IMR-90 (cell line): Measurements from ENCODE around the gene CLEC4G. TPM values are rescaled to one million over a fixed set of nuclear protein-coding genes. Genes with fewer than 3 reads are reported as not detected.

Experiments used
- ATAC-seq: fragments of 200-7000 bp; cut with Tn5 transposase; 2 replicates; pipeline ENCODE4 v1.9.1; 2020; ENCODE audit warnings: low read depth, mild to moderate bottlenecking, moderate library complexity
- BruUV-seq: library from RNA; stranded (reverse); fragments of 400-500 nt; replicated peaks from 2 replicates; lab custom pipeline; 2021; lab: Mats Ljungman, UMichigan
- CTCF ChIA-PET: fragments of 300-600 bp; formaldehyde crosslinking; extraction: SDS; loops from one replicate; lab custom pipeline; 2021; ENCODE audit warnings: antibody characterized with exemption; lab: Yijun Ruan, JAX
- POLR2A ChIA-PET: fragments of 300-600 bp; sonication (Branson Sonifier 250); formaldehyde crosslinking; loops from one replicate; lab custom pipeline; 2022; ENCODE audit warnings: antibody characterized with exemption; ENCODE audit not compliant: unreplicated experiment; lab: Charles Lee
- DNase-seq: peaks from one replicate; pipeline ENCODE4 v3.0.0; 2013
- H2AFZ ChIP-seq: replicated peaks from 2 replicates; pipeline ENCODE3; 2013; ENCODE audit warnings: low read length, mild to moderate bottlenecking; ENCODE audit not compliant: poor library complexity
- H2AK5ac ChIP-seq: 2 replicates; pipeline ENCODE4 v1.6.1; 2013; ENCODE audit warnings: low read depth, low read length, inconsistent platforms
- H2AK9ac ChIP-seq: replicated peaks from 2 replicates; pipeline ENCODE3; 2013; ENCODE audit warnings: mild to moderate bottlenecking, low read depth, low read length, moderate library complexity; ENCODE audit not compliant: poor library complexity
- H2BK120ac ChIP-seq: 2 replicates; pipeline ENCODE4 v1.6.1; 2013; ENCODE audit warnings: low read depth, low read length, inconsistent platforms
- H2BK15ac ChIP-seq: 3 replicates; pipeline ENCODE4 v1.6.1; 2013; ENCODE audit warnings: low read depth, low read length, inconsistent platforms
- H2BK20ac ChIP-seq: 2 replicates; pipeline ENCODE4 v1.6.1; 2013; ENCODE audit warnings: low read depth, mild to moderate bottlenecking, inconsistent platforms, low read length, moderate library complexity
- H2BK5ac ChIP-seq: 2 replicates; pipeline ENCODE4 v1.6.1; 2013; ENCODE audit warnings: mild to moderate bottlenecking, low read depth, low read length, inconsistent platforms; ENCODE audit not compliant: poor library complexity, severe bottlenecking
- H3K14ac ChIP-seq: replicated peaks from 2 replicates; pipeline ENCODE4 v1.6.1; 2013; ENCODE audit warnings: low read depth, low read length, inconsistent platforms
- H3K18ac ChIP-seq: 2 replicates; pipeline ENCODE4 v1.6.1; 2013; ENCODE audit warnings: low read depth, low read length, control low read depth
- H3K23ac ChIP-seq: 2 replicates; pipeline ENCODE4 v1.6.1; 2013; ENCODE audit warnings: low read depth, low read length, inconsistent platforms
- H3K27ac ChIP-seq: 2 replicates; pipeline ENCODE4 v1.5.1; 2013; ENCODE audit warnings: mild to moderate bottlenecking, control low read depth, low read length; ENCODE audit not compliant: insufficient read depth
- H3K27me3 ChIP-seq: 2 replicates; pipeline ENCODE4 v1.6.1; 2013; ENCODE audit warnings: low read length; ENCODE audit not compliant: control insufficient read depth, insufficient read depth
- H3K36me3 ChIP-seq: 2 replicates; pipeline ENCODE4 v1.6.1; 2013; ENCODE audit warnings: low read length, mixed read lengths; ENCODE audit not compliant: control insufficient read depth, insufficient read depth
- H3K4ac ChIP-seq: 2 replicates; pipeline ENCODE4 v1.6.1; 2013; ENCODE audit warnings: low read depth, low read length, inconsistent platforms
- H3K4me1 ChIP-seq: 2 replicates; pipeline ENCODE4 v1.6.1; 2013; ENCODE audit warnings: low read length, mixed read lengths; ENCODE audit not compliant: control insufficient read depth, insufficient read depth
- H3K4me2 ChIP-seq: 2 replicates; pipeline ENCODE4 v1.6.1; 2013; ENCODE audit warnings: low read depth, mild to moderate bottlenecking, control low read depth, low read length, moderate library complexity
- H3K4me3 ChIP-seq: 2 replicates; pipeline ENCODE4 v1.5.1; 2013; ENCODE audit warnings: low read depth, mild to moderate bottlenecking, control low read depth, low read length, moderate library complexity; ENCODE audit not compliant: insufficient read depth
- H3K56ac ChIP-seq: 2 replicates; pipeline ENCODE4 v1.6.1; 2013; ENCODE audit warnings: low read length, inconsistent platforms; ENCODE audit not compliant: insufficient read depth; ENCODE audit errors: extremely low read depth
- H3K79me1 ChIP-seq, 2 experiments: 2 replicates each; pipeline ENCODE4 v1.6.1; 2013; ENCODE audit warnings: low read length in 2 of 2, inconsistent platforms in 1 of 2, low read depth in 1 of 2
- H3K9ac ChIP-seq: 2 replicates; pipeline ENCODE4 v1.6.1; 2013; ENCODE audit warnings: low read depth, low read length, control low read depth
- H3K9me1 ChIP-seq: 2 replicates; pipeline ENCODE4 v1.6.1; 2013; ENCODE audit warnings: low read length, inconsistent platforms; ENCODE audit not compliant: insufficient read depth
- H3K9me3 ChIP-seq: 2 replicates; pipeline ENCODE4 v1.6.1; 2013; ENCODE audit warnings: low read length; ENCODE audit not compliant: control insufficient read depth, insufficient read depth
- H4K20me1 ChIP-seq: 2 replicates; pipeline ENCODE4 v1.6.1; 2013; ENCODE audit warnings: low read length, inconsistent platforms; ENCODE audit not compliant: insufficient read depth
- H4K5ac ChIP-seq: 2 replicates; pipeline ENCODE4 v1.6.1; 2013; ENCODE audit warnings: mild to moderate bottlenecking, low read depth, low read length, control low read depth
- H4K8ac ChIP-seq, 2 experiments: 2 replicates each; pipeline ENCODE4 v1.6.1; 2013; ENCODE audit warnings: low read depth in 2 of 2, low read length in 2 of 2, control low read depth in 1 of 2, inconsistent platforms in 1 of 2
- H4K91ac ChIP-seq: 2 replicates; pipeline ENCODE4 v1.6.1; 2013; ENCODE audit warnings: low read depth, low read length, inconsistent platforms; ENCODE audit not compliant: insufficient read depth
- CEBPB ChIP-seq: IDR thresholded peaks from 2 replicates; pipeline ENCODE4 v1.6.1; 2012; ENCODE audit warnings: low read depth, low read length, improper control_type of control experiment
- CTCF ChIP-seq: conservative IDR thresholded peaks from 2 replicates; pipeline ENCODE4 v1.5.1; 2012; ENCODE audit warnings: mild to moderate bottlenecking, low read depth, low read length, improper control_type of control experiment
- ELK1 ChIP-seq: fragments of 150-350 bp; IDR thresholded peaks from 2 replicates; pipeline ENCODE4 v1.6.1; 2016; ENCODE audit warnings: low read depth, mild to moderate bottlenecking, low read length, moderate library complexity, borderline replicate concordance
- FOS ChIP-seq: fragments of 150-350 bp; IDR thresholded peaks from 2 replicates; pipeline ENCODE4 v1.6.1; 2016; ENCODE audit warnings: low read depth, low read length
- MAFK ChIP-seq: IDR thresholded peaks from 2 replicates; pipeline ENCODE4 v1.6.1; 2012; ENCODE audit warnings: low read depth, low read length, improper control_type of control experiment
- MAZ ChIP-seq: IDR thresholded peaks from 2 replicates; pipeline ENCODE4 v1.6.1; 2012; ENCODE audit warnings: low read depth, mild to moderate bottlenecking, low read length, improper control_type of control experiment, moderate library complexity, borderline replicate concordance
- MXI1 ChIP-seq: IDR thresholded peaks from 2 replicates; pipeline ENCODE4 v1.6.1; 2012; ENCODE audit warnings: low read depth, mild to moderate bottlenecking, low read length, moderate library complexity, borderline replicate concordance
- NFE2L2 ChIP-seq: fragments of 150-350 bp; IDR thresholded peaks from 2 replicates; pipeline ENCODE4 v1.6.1; 2016; ENCODE audit warnings: low read depth, mild to moderate bottlenecking, low read length
- POLR2A ChIP-seq: IDR thresholded peaks from 2 replicates; pipeline ENCODE4 v1.6.1; 2012; ENCODE audit warnings: mild to moderate bottlenecking, low read depth, low read length
- RAD21 ChIP-seq: IDR thresholded peaks from 2 replicates; pipeline ENCODE4 v1.6.1; 2012; ENCODE audit warnings: low read length, improper control_type of control experiment
- RCOR1 ChIP-seq: IDR thresholded peaks from 2 replicates; pipeline ENCODE4 v1.6.1; 2012; ENCODE audit warnings: mild to moderate bottlenecking, low read length, improper control_type of control experiment; ENCODE audit not compliant: insufficient replicate concordance
- RFX5 ChIP-seq: IDR thresholded peaks from 2 replicates; pipeline ENCODE4 v1.8.0; 2012; ENCODE audit warnings: low read depth, mild to moderate bottlenecking, low read length, moderate library complexity
- SMC3 ChIP-seq: fragments of 150-350 bp; IDR thresholded peaks from 2 replicates; pipeline ENCODE4 v1.6.1; 2016; ENCODE audit warnings: low read depth, mild to moderate bottlenecking, antibody characterized with exemption, low read length, moderate library complexity
- USF2 ChIP-seq: fragments of 150-350 bp; IDR thresholded peaks from 2 replicates; pipeline ENCODE4 v1.6.1; 2017; ENCODE audit warnings: mild to moderate bottlenecking, antibody characterized with exemption, low read length, low read depth
- WGBS, 2 experiments: methylation state at CpG; one replicate each; pipeline versions ENCODE4 v1.1.5 to v1.1.7; 2013; ENCODE audit warnings: missing lambda C conversion rate in 2 of 2; ENCODE audit not compliant: insufficient read length in 1 of 2; ENCODE audit errors: extremely low coverage in 2 of 2; 5-methylcytosine and 5-hydroxymethylcytosine counted together
- dilution Hi-C: fragments of 300-500 bp; cut with HindIII; formaldehyde crosslinking; loops from one replicate; pipeline ENCODE4 v1.14.3; 2018; ENCODE audit warnings: low sequenced_read_pairs; ENCODE audit not compliant: unreplicated experiment
- in situ Hi-C: fragments of 300-500 bp; cut with MboI; formaldehyde crosslinking; loops from 3 replicates; pipeline ENCODE4 v1.14.3; 2019; ENCODE audit warnings: low sequenced_read_pairs, inconsistent platforms, mixed read lengths
- intact Hi-C: fragments of 100-400 bp; cut with micrococcal nuclease; formaldehyde crosslinking; loops from 2 replicates; pipeline ENCODE4 v1.10.0; 2022
- polyA plus RNA-seq, 3 experiments: library from polyadenylated mRNA; depleted of rRNA; stranded (reverse); fragments of >200 nt; gene quantifications; 2 replicates each; pipeline ENCODE4 v1.2.3, GENCODE V29; 2012; ENCODE audit warnings: low replicate concordance in 1 of 3
- total RNA-seq: library from RNA; depleted of rRNA; stranded (reverse); fragments of >200 nt; gene quantifications from 2 replicates; pipeline ENCODE4 v1.2.3, GENCODE V29; 2012

Gene CLEC4G
- total and polyA plus RNA-seq, 2 of the 4 experiments (the other 2 are of a cell fraction) = not detected

GRCh38 chr19:7685546-7686445 lies 46.1 kb downstream of the CLEC4G start:
- H4K20me1 ChIP-seq = peaks cover 14% of the 10 kb centered on the region
- H3K9ac ChIP-seq = no peak overlapping the region
- in situ Hi-C loops = loop anchor here (10.0 kb wide), 1 partner anchor 109 kb away; no protein-coding TSS in a partner anchor
- no peak overlapping the region for H3K23ac ChIP-seq
- no peak overlapping the region for H3K4me3 ChIP-seq
- BruUV-seq = no TSS peak
- H4K91ac ChIP-seq = no peak overlapping the region
- H2AK5ac ChIP-seq = no peak overlapping the region
- H2BK5ac ChIP-seq = no peak overlapping the region
- H3K27ac ChIP-seq = no peak overlapping the region
- H3K27me3 ChIP-seq = peaks cover 3% of the 10 kb centered on the region; the same call in 1 of the 2 replicates
- H3K9me1 ChIP-seq = no peaks in the 10 kb centered on the region
- no peak overlapping the region for H3K4ac ChIP-seq
- no peaks in the 10 kb centered on the region for H3K9me3 ChIP-seq
- POLR2A ChIA-PET = interaction anchor here (1.0 kb wide), 1 partner anchor 320 kb away, joined by 4 read pairs; the partner anchor contains the start of gene ELAVL1
- no peak overlapping the region for H4K5ac ChIP-seq
- H2BK20ac ChIP-seq = no peak overlapping the region
- no peak overlapping the region for H3K14ac ChIP-seq
- no peak overlapping the region for H2BK120ac ChIP-seq
- H3K4me2 ChIP-seq = no peak overlapping the region
- no peak overlapping the region for H3K18ac ChIP-seq
- 33% methylated on average over 3 of the region's 19 CpGs; no CpG with 5 or more reads in 1 of the 2 experiments for WGBS, 2 experiments
- H2AFZ ChIP-seq = no peak overlapping the region
- H3K56ac ChIP-seq = no peak overlapping the region
- no peak overlapping the region for H4K8ac ChIP-seq
- 0 out of 2 replicates have a peak, but pooled peaks cover 2% of the 10 kb centered on the region for H3K4me1 ChIP-seq
- no peak overlapping the region for H2BK15ac ChIP-seq
- intact Hi-C loops = no loop called here
- peaks cover 0 to 28% of the 10 kb centered on the region in 2 experiments; a peak in 3 of 4 replicates for H3K79me1 ChIP-seq
- ATAC-seq (no peak), DNase-seq (no peak)
- no peak overlapping the region for H2AK9ac ChIP-seq
- CTCF ChIA-PET = no interaction called here
- peaks cover 11% of the 10 kb centered on the region; the same call in 1 of the 2 replicates for H3K36me3 ChIP-seq
- dilution Hi-C loops = no loop called here
- no peak for TF ChIP-seq CEBPB
- TF ChIP-seq FOS = no peak
- TF ChIP-seq CTCF = no peak
- no peak for TF ChIP-seq MAZ
- TF ChIP-seq RCOR1 = no peak
- TF ChIP-seq SMC3 = no peak
- no peak for TF ChIP-seq NFE2L2
- TF ChIP-seq MAFK = no peak
- TF ChIP-seq MXI1 = no peak
- no peak for TF ChIP-seq RFX5
- no peak for TF ChIP-seq USF2
- no peak for TF ChIP-seq ELK1
- TF ChIP-seq RAD21 = no peak
- TF ChIP-seq POLR2A = no peak
